K562 (cell line): ENCODE measurements around the gene TAS2R4. TPM values are rescaled to one million over a fixed set of nuclear protein-coding genes. Genes with fewer than 3 reads are reported as not detected.

Source experiments
- ARID4B ChIP-seq: sonication (generic); formaldehyde crosslinking; IDR thresholded peaks from 2 replicates; pipeline ENCODE4 v1.8.0; 2022; ENCODE audit warnings: mild to moderate bottlenecking, missing genetic modification reagents
- EZH2 ChIP-seq: IDR thresholded peaks from 2 replicates; pipeline ENCODE4 v1.6.1; 2012; ENCODE audit warnings: low read depth, mild to moderate bottlenecking, inconsistent platforms, low read length, borderline replicate concordance
- FIP1L1 ChIP-seq: fragments of 200-400 bp; formaldehyde crosslinking; IDR thresholded peaks from 2 replicates; pipeline ENCODE4 v1.6.1; 2018; ENCODE audit warnings: mild to moderate bottlenecking, low read depth, low read length; ENCODE audit not compliant: poor library complexity, severe bottlenecking
- PBX2 ChIP-seq, 2 experiments: IDR thresholded peaks in 1 of 2; conservative IDR thresholded peaks in 1 of 2; 2 replicates each; pipeline ENCODE4 v1.6.1; 2016; ENCODE audit warnings: low read depth in 2 of 2, mild to moderate bottlenecking in 1 of 2, missing compliant biosample characterization in 1 of 2, missing genetic modification characterization in 1 of 2, moderate library complexity in 1 of 2
- SMARCC2 ChIP-seq: fragments of 450-650 bp; IDR thresholded peaks from 2 replicates; pipeline ENCODE4 v1.6.1; 2017; ENCODE audit warnings: antibody characterized with exemption, moderate library complexity, mild to moderate bottlenecking, low read depth
- ZNF318 ChIP-seq, 2 experiments: fragments of 450-650 bp; IDR thresholded peaks; 2 replicates each; pipeline ENCODE4 v1.6.1; 2016; ENCODE audit warnings: mild to moderate bottlenecking in 2 of 2, borderline replicate concordance in 1 of 2, low read depth in 1 of 2, moderate library complexity in 1 of 2
- ZNF398 ChIP-seq: fragments of 250-450 bp; sonication (Bioruptor Pico); IDR thresholded peaks from 2 replicates; pipeline ENCODE4 v1.8.0; 2021; ENCODE audit warnings: moderate library complexity, mild to moderate bottlenecking, inconsistent platforms
- polyA plus RNA-seq, 8 experiments: library from polyadenylated mRNA; depleted of rRNA in 4 of 8; stranded (reverse) in 5 of 8; unstranded in 3 of 8; fragments of >200 nt; fragmentation: Nextera tagmentation in 2 of 8; fragmentation: Illumina TruSeq in 1 of 8; extraction: Ambion mirVana in 2 of 8; extraction: Trizol in 1 of 8; gene quantifications; 2 replicates each; pipeline versions ENCODE4 v1.2.1 to v1.2.3, GENCODE V29; 2011 to 2014; ENCODE audit warnings: inconsistent platforms in 1 of 8, missing spikeins in 1 of 8
- total RNA-seq, 7 experiments: library from RNA; depleted of rRNA in 6 of 7; stranded (reverse); fragments of >200 nt in 6 of 7; fragmentation: Illumina TruSeq in 2 of 7; extraction: Trizol in 2 of 7; gene quantifications; 2 replicates each; pipeline versions ENCODE4 v1.2.1 to v1.2.3, GENCODE V29; 2011 to 2021; ENCODE audit warnings: low replicate concordance in 1 of 7

Gene TAS2R4
- total and polyA plus RNA-seq, 9 of the 15 experiments (the other 6 are each of a cell fraction or from before 2014, with no cell fraction given) = 0.04 to 2.1 (median 0.68) TPM

GRCh38 chr7:141738592-141739013 is 37.9 kb upstream of the TAS2R4 start (continued):
- TF ChIP-seq ZNF318 (IDR thresholded peaks at IDR 0.05; ENCODE audit: borderline replicate concordance in 1 of 2, low read depth in 1 of 2) (no peak), ARID4B (CRISPR knock-in tag) (no peak; the same call in 1 of the 2 replicates), SMARCC2 (no peak), ZNF398 (CRISPR knock-in tag) (no peak), PBX2 (CRISPR knock-in tag; IDR thresholded peaks at IDR 0.05; ENCODE audit: low read depth) (no peak), PBX2 (tag; conservative IDR thresholded peaks at IDR 0.05; ENCODE audit: low read depth) (no peak), EZH2 (no peak), FIP1L1 (no peak)
